Measurements from ENCODE around the gene HIP1.
"Not testable (repeated sequence)": the region's sequence is repeated elsewhere in the genome, so short reads cannot be mapped to it uniquely, and the experiment has no call there.

HIP1 gene

GRCh38 chr7:75559355-75559975 lies 179.3 kb downstream of the HIP1 start:
- TF ChIP-seq CTCF (conservative IDR thresholded peaks at IDR 0.05; ENCODE audit: low read depth), result no peak
- no peak for DNase-seq (ENCODE audit: low spot score)
- CTCF ChIA-PET, result interaction anchor here (0.5 to 0.7 kb wide), 2 partner anchors 67 to 1975 kb away, joined by 3 read pairs; no protein-coding TSS in a partner anchor
- POLR2A ChIA-PET (ENCODE audit: low non-redundant PET), result no interaction called here
- H3K27ac ChIP-seq, result no peak overlapping the region

GRCh38 chr7:75556835-75557234 lies 181.9 kb downstream of the HIP1 start:
- H3K27ac ChIP-seq; CTCF ChIA-PET; POLR2A ChIA-PET (ENCODE audit: low non-redundant PET); DNase-seq (ENCODE audit: low spot score): not testable (repeated sequence)

- no peak for TF ChIP-seq CTCF (conservative IDR thresholded peaks at IDR 0.05; ENCODE audit: low read depth)
- ChIA-PET CTCF (interaction anchor here (0.5 to 0.6 kb wide), 3 partner anchors 18 to 216 kb away, joined by 3 to 4 read pairs (median 3); partner anchors contain the start of genes CCL26 and HIP1), POLR2A (ENCODE audit: low non-redundant PET) (no interaction called here)
- DNase-seq (ENCODE audit: low spot score), result no peak
- no peak overlapping the region for H3K27ac ChIP-seq
Observed at GRCh38 chr7:75555736-75556135, 183.0 kb downstream of the HIP1 start.

GRCh38 chr7:75546237-75547015 lies 192.3 kb downstream of the HIP1 start:
- CTCF ChIA-PET, result no interaction called here

GRCh38 chr7:75537731-75538130 lies 201.0 kb downstream of the HIP1 start:
- ChIA-PET CTCF (interaction anchor here (0.7 kb wide), 1 partner anchor 18 kb away, joined by 3 read pairs; no protein-coding TSS in a partner anchor), POLR2A (ENCODE audit: low non-redundant PET) (no interaction called here)
- no peak for DNase-seq (ENCODE audit: low spot score)
- no peak for TF ChIP-seq CTCF (conservative IDR thresholded peaks at IDR 0.05; ENCODE audit: low read depth)
- H3K27ac ChIP-seq, result no peak overlapping the region

More at GRCh38 chr7:75546237-75547015, 192.3 kb downstream of the HIP1 start:
- H3K27ac ChIP-seq, result no peak overlapping the region
- POLR2A ChIA-PET (ENCODE audit: low non-redundant PET), result no interaction called here
- TF ChIP-seq CTCF (conservative IDR thresholded peaks at IDR 0.05; ENCODE audit: low read depth), result no peak
- no peak for DNase-seq (ENCODE audit: low spot score)

GRCh38 chr7:75536940-75537538 lies 201.7 kb downstream of the HIP1 start:
- TF ChIP-seq CTCF (conservative IDR thresholded peaks at IDR 0.05; ENCODE audit: low read depth), result no peak
- no peak for DNase-seq (ENCODE audit: low spot score)

More at GRCh38 chr7:75536940-75537538, 201.7 kb downstream of the HIP1 start:
- H3K27ac ChIP-seq, result no peak overlapping the region
- ChIA-PET POLR2A (ENCODE audit: low non-redundant PET) (no interaction called here), CTCF (interaction anchor here (0.6 to 0.7 kb wide), 2 partner anchors 19 to 38 kb away, joined by 3 to 4 read pairs; no protein-coding TSS in a partner anchor)

Data from RWPE1 (cell line).